Fibroblast of skin of scalp (primary cell): ENCODE measurements around the gene PPP4C.

ENCODE experiments used
- DNase-seq: peaks from one replicate; pipeline ENCODE4 v3.0.0-alpha.2; 2013

The PPP4C gene

DNA sequence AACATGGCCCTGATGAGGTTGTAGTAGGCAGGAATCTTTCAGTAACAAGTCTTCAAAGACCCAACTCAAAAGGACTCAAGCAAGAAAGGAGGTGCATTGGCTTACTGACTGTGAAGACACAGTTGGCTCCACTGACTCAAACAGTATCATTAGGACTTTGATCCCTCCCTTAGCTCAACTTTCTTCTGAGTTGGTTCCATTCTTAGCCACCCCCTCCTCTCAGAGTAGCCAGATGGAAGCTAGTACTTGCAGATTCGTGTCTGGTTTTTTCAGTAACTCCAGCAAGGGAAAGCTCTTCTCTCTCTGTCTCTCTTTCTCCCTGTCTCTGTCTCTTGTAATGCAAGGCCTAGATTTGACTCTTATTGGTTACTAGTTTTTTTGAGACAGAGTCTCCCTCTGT lies 52.2 kb downstream of the PPP4C start:
- no peak for DNase-seq

DNA sequence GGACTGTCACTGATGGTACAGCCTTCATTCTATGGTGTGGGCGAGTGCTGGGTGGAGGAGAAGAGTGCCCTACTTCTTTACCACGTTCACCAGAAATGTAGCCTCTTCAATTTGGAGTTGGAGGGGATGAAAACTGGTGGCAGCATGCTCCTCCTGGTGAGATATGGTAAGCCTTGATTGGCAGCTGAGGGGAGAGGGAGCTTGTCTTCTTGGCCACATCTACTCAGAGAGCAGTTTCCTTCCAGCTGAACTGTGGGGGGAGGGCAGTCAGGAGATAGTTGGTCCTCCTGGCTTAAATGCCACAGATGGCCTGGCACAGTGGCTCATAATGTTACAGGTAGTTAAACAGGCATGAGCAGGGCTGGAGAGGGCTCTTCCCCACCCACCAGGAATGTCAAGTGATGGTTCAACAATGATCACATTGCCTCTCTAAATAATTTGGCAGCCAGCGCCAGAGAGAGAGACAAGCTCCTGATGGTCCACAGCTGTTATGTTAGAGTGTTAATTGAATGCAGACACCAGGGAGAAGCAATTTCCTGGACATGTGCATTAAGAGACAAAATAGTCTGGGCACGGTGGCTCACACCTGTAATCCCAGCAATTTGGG lies 56.2 kb downstream of the PPP4C start:
- peak; percentile 9 for DNase-seq

DNA sequence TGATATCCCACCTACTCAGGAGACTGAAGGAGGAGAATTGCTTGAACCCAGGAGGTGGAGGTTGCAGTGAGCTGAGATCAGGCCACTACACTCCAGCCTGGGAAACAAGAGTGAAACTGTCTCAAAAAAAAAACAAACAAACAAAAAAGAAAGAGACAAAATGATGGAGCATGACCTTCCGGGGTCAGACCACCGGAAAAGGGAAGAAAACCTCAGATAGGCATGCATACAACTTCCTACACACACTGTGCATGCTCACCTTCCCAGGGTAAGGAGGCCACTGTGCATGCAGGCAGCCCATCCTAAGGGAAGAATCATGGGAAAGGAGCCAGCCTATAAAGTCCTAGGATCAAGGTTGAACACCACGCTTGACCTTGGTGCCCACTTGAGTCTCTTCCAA lies 56.8 kb downstream of the PPP4C start:
- DNase-seq: no peak
